ENCODE data around the gene SFMBT2.
"Not testable (repeated sequence)": the region's sequence is repeated elsewhere in the genome, so short reads cannot be mapped to it uniquely, and the experiment has no call there.

DNA sequence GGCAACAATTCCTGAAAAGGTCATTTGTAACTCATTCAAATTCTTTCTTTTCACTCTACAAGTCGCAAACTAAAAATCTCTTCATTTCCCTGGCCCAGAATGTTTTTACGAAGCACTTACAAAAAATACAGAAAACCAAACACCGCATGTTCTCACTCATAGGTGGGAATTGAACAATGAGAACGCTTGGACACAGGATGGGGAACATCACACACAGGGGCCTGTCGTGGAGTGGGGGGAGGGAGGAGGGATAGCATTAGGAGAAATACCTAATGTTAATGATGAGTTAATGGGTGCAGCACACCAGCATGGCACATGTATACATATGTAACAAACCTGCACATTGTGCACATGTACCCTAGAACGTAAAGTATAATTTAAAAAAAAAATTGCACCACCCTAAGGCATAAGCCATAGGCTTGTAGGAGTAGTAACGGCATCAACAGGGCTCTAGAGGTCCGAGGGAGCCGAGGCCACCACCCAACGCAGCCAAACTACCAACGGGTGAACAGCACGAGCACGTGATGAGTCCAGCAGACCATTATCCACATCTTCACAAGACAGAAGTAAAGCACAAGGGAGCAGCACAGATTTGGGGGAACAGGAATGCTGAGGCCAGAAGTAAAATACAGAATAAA is 98.9 kb downstream of the SFMBT2 start:
- TF ChIP-seq POLR2A (IDR thresholded peaks at IDR 0.05; ENCODE audit: low read depth, low read length); TAF1 (IDR thresholded peaks at IDR 0.05; ENCODE audit: borderline replicate concordance, low read depth, low read length); POLR2AphosphoS5 (IDR thresholded peaks at IDR 0.05; ENCODE audit: low read depth, low read length): not testable (repeated sequence)

Measured in GM12892 (cell line).